BE2C (cell line): Measurements from ENCODE around the gene COL17A1.

ENCODE experiments used
- DNase-seq: peaks from one replicate; pipeline ENCODE4 v3.0.0-alpha.2; 2020
- H3K27me3 ChIP-seq: fragments of 250-450 bp; sonication (Bioruptor Pico); 2 replicates; pipeline ENCODE4 v1.5.1; 2020; ENCODE audit warnings: mild to moderate bottlenecking
- H3K36me3 ChIP-seq: fragments of 250-450 bp; sonication (Bioruptor Pico); 2 replicates; pipeline ENCODE4 v1.5.1; 2020; ENCODE audit warnings: mild to moderate bottlenecking
- H3K4me1 ChIP-seq: fragments of 250-450 bp; sonication (Bioruptor Pico); 2 replicates; pipeline ENCODE4 v1.5.1; 2020
- H3K4me3 ChIP-seq: 2 replicates; pipeline ENCODE4 v1.5.1; 2011; ENCODE audit warnings: low read depth, low read length
- H3K9me3 ChIP-seq: fragments of 250-450 bp; sonication (Bioruptor Pico); 2 replicates; pipeline ENCODE4 v1.5.1; 2020
- CTCF ChIP-seq: IDR thresholded peaks from 2 replicates; pipeline ENCODE4 v1.5.1; 2012; ENCODE audit warnings: mild to moderate bottlenecking, low read depth, low read length

COL17A1 gene

GRCh38 chr10:104040862-104041789 lies 44.6 kb downstream of the COL17A1 start:
- no peaks in the 10 kb centered on the region for H3K9me3 ChIP-seq
- no peaks in the 10 kb centered on the region for H3K4me1 ChIP-seq
- H3K36me3 ChIP-seq: no peaks in the 10 kb centered on the region
- no peak overlapping the region for H3K4me3 ChIP-seq
- no peak for TF ChIP-seq CTCF
- no peaks in the 10 kb centered on the region for H3K27me3 ChIP-seq
- DNase-seq: no peak

- H3K27me3 ChIP-seq: no peaks in the 10 kb centered on the region
- no peaks in the 10 kb centered on the region for H3K4me1 ChIP-seq
- no peak overlapping the region for H3K4me3 ChIP-seq
- no peaks in the 10 kb centered on the region for H3K36me3 ChIP-seq
- no peak for TF ChIP-seq CTCF
- DNase-seq: no peak
- no peaks in the 10 kb centered on the region for H3K9me3 ChIP-seq
These were observed 45.3 kb downstream of the COL17A1 start for GRCh38 chr10:104040382-104040781.

- no peak overlapping the region for H3K4me3 ChIP-seq
- DNase-seq: no peak
- H3K9me3 ChIP-seq: no peaks in the 10 kb centered on the region
- TF ChIP-seq CTCF: no peak
- no peaks in the 10 kb centered on the region for H3K36me3 ChIP-seq
- H3K4me1 ChIP-seq: no peaks in the 10 kb centered on the region
- no peaks in the 10 kb centered on the region for H3K27me3 ChIP-seq
These were observed 46.5 kb downstream of the COL17A1 start for GRCh38 chr10:104038958-104039752.

GRCh38 chr10:104038537-104038936 lies 47.1 kb downstream of the COL17A1 start:
- Histone ChIP-seq H3K4me1 (no peaks in the 10 kb centered on the region), H3K36me3 (no peaks in the 10 kb centered on the region), H3K4me3 (no peak overlapping the region), H3K9me3 (no peaks in the 10 kb centered on the region), H3K27me3 (no peaks in the 10 kb centered on the region)
- TF ChIP-seq CTCF: no peak
- DNase-seq: no peak

GRCh38 chr10:104037261-104037951 lies 48.3 kb downstream of the COL17A1 start:
- H3K36me3 ChIP-seq: no peaks in the 10 kb centered on the region

More at GRCh38 chr10:104037261-104037951, 48.3 kb downstream of the COL17A1 start:
- Histone ChIP-seq H3K4me1 (no peaks in the 10 kb centered on the region), H3K4me3 (no peak overlapping the region), H3K9me3 (no peaks in the 10 kb centered on the region), H3K27me3 (no peaks in the 10 kb centered on the region)
- no peak for TF ChIP-seq CTCF
- DNase-seq: no peak
